Epithelial cell of proximal tubule (primary cell): Measurements from ENCODE around the gene ENO4. TPM values are rescaled to one million over a fixed set of nuclear protein-coding genes. Genes with fewer than 3 reads are reported as not detected.
A peak's percentile ranks its signal among the peaks of the same experiment; 100 is the strongest.

Experiments
- DNase-seq: peaks from one replicate; pipeline ENCODE4 v3.0.0-alpha.2; 2011; ENCODE audit warnings: low read depth
- H3K4me3 ChIP-seq: 2 replicates; pipeline ENCODE4 v1.5.1; 2011; ENCODE audit warnings: low read depth, mild to moderate bottlenecking, low read length
- total RNA-seq: library from RNA; depleted of rRNA; stranded (reverse); fragments of >200 nt; gene quantifications from 2 replicates; pipeline ENCODE4 v1.2.3, GENCODE V29; 2015
- TF ChIP-seq, protein P1 (sequence below): conservative IDR thresholded peaks from 2 replicates; pipeline ENCODE4 v1.5.1; 2012; ENCODE audit warnings: low read depth, mild to moderate bottlenecking, low read length

The ENO4 gene
- total RNA-seq, 1 donor from 2014 or later: not detected

DNA sequence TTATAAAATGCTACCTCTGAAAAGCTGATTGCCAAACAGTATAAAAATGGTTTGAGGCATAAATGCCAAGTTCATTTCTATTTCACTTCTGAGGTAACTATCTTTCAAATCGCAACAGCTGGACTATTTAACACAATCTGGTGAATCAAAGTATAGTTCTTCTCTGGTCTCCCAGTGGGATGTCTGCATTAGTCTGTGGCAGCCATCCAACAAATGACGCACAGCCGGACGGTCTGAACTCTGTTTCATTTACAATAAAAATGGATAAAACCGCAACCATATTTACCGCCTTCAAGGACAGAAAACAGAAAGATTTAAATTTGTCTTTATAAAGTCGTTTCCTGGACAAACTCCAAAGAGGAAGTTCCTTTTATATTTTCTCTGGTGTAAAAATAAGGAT is 41.9 kb downstream of the ENO4 start:
- H3K4me3 ChIP-seq: no peak overlapping the region
- no peak for DNase-seq
- TF ChIP-seq, protein P1, sequence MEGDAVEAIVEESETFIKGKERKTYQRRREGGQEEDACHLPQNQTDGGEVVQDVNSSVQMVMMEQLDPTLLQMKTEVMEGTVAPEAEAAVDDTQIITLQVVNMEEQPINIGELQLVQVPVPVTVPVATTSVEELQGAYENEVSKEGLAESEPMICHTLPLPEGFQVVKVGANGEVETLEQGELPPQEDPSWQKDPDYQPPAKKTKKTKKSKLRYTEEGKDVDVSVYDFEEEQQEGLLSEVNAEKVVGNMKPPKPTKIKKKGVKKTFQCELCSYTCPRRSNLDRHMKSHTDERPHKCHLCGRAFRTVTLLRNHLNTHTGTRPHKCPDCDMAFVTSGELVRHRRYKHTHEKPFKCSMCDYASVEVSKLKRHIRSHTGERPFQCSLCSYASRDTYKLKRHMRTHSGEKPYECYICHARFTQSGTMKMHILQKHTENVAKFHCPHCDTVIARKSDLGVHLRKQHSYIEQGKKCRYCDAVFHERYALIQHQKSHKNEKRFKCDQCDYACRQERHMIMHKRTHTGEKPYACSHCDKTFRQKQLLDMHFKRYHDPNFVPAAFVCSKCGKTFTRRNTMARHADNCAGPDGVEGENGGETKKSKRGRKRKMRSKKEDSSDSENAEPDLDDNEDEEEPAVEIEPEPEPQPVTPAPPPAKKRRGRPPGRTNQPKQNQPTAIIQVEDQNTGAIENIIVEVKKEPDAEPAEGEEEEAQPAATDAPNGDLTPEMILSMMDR: no peak

DNA sequence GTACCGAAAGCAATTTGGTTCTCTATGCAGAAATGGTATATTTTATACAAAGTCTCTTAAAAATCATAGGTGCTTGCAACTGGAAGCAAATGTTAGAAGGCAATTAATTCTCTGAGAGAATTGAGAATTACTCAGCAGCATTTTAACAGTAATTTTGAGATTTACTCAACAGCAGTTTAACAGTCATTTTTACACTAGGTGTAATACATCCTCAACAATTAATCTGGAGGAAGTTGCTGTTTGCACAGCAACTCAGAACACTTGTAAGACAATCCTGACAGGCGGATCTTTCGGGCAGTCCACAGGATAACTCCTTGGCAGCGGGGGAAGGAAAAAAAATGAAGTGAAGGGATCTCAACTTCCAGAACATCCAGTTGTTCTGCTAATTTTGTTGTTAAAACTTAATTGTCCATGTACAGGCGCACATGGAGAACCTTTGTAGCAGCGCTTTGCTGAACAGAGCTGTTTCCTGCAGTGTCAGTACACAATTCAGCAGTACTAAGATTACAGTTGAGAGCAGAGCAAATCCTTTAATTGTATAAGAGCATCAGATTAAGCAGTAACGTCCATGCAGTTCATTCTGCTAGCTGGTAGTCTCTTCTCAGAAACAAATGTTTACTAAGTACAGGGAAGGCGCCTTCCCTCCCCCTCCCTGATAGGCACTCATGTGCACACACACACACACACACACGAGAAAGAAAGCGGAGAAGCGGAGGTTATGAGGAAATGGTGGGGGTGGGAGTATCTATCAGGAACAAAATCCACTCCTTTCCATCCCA is 43.8 kb downstream of the ENO4 start:
- TF ChIP-seq, protein P1: no peak
- H3K4me3 ChIP-seq: no peak overlapping the region
- DNase-seq: no peak

DNA sequence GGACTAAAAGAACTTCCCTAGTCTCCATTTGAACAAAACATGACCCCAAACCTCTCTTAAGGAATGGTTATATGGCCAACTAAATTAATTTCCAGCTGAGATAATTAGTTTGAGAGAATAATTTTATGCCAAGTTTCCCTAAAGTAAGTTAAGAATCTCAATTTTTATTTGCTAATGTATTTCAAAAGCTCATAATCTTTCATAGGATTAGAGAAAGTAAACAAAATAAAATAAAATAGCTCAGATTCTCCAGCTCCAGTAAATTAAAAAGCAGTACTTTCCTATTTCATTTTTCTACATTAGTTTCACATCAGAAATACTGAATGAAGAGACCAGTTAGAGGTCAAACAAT is 44.4 kb downstream of the ENO4 start:
- TF ChIP-seq, protein P1: no peak
- H3K4me3 ChIP-seq: no peak overlapping the region
- no peak for DNase-seq

DNA sequence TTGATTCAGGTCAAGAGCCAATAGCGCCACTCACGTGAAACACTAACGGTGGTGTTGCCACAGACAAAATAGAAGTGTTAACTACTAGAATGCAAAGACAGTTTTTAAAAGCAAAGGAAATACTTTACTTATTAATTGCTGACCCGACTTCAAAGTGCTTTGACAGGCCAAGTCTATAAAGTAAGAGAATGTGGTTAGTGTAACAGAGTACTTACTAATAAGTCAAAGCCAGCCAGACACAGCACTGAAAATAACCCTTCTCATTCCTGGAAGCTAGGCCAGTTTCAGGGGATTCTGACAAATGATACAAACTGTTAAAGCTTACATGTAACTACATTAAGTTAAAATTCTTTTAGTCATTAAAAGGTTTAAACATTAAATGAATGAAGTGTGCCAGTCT is 50.3 kb downstream of the ENO4 start:
- TF ChIP-seq, protein P1: no peak
- no peak overlapping the region for H3K4me3 ChIP-seq
- DNase-seq: peak; percentile 86

GRCh38 chr10:116905845-116906210 is 56.5 kb downstream of the ENO4 start:
- no peak overlapping the region for H3K4me3 ChIP-seq
- TF ChIP-seq, protein P1: no peak
- DNase-seq: peak; percentile 41

DNA sequence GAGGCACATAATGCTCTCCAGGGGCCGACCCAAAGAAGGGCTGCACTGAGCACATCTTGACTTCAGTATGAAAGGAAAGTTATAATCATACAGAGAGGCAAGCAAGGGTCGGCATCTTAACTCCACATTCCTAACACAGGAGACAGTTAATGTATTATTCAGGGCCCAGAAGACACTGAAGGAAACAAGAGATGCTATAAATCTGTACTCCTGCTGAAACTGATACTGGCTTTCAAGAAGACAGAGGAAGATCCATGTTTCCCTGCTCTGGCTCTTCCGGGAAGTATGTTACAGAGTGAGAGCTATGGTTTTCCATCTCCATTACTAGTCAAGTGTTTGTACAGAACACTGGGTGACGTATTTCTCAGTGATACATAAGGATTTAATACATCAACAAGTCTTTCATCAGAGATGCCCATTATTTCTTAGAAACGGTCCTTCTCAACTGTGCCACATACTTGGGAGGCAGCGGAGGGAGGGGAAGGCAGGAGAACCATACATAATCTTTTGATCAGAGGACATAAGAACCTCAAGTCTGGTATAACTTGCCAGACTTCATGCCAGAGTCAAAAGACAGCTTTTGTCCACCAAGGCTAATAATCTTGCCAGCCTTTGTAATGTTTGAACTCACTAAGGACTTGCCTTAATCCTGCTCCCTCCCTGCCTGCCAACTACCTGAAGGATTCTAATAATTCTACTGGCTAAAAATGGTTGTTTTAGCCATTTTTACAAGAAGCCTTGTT is 58.1 kb downstream of the ENO4 start:
- no peak overlapping the region for H3K4me3 ChIP-seq
- TF ChIP-seq, protein P1: no peak
- no peak for DNase-seq

DNA sequence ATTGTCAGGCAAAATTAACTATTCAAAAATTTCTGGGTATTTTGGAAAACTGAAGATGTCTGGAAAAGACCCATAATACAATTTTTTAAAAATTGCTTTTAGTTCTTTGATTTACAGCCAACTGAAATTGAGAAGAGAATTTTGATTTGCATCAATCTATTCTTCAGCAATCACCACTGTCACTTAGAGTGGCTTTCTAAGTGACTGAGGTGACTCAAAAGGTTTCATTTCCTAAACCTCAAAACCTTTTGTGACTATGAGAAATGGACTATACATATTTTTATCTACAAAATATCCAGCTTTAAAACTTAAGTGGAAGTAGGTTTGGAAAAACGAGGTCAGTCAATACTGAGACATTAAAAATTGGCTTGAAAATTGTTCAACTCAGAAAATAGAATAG is 60.0 kb downstream of the ENO4 start:
- TF ChIP-seq, protein P1: no peak
- DNase-seq: no peak
- no peak overlapping the region for H3K4me3 ChIP-seq
